Nephron (organoid): ENCODE results near the gene CEMIP2.
"Not testable (repeated sequence)": the region's sequence is repeated elsewhere in the genome, so short reads cannot be mapped to it uniquely, and the experiment has no call there.

Source experiments
- H3K27ac Mint-ChIP-seq, 3 experiments: 2 replicates each; pipeline ENCODE4 v1.8.0; 2020; ENCODE audit warnings: mixed read lengths in 3 of 3, mild to moderate bottlenecking in 2 of 3, moderate library complexity in 1 of 3
- H3K27me3 Mint-ChIP-seq: 2 replicates; pipeline ENCODE4 v1.8.0; 2021; ENCODE audit warnings: low read depth, mild to moderate bottlenecking, moderate library complexity, mixed read lengths
- H3K36me3 Mint-ChIP-seq: 2 replicates; pipeline ENCODE4 v1.8.0; 2020; ENCODE audit warnings: low read depth, mixed read lengths
- H3K4me1 Mint-ChIP-seq: 2 replicates; pipeline ENCODE4 v1.8.0; 2020; ENCODE audit warnings: mixed read lengths
- H3K4me3 Mint-ChIP-seq, 3 experiments: 2 replicates each; pipeline ENCODE4 v1.8.0; 2020; ENCODE audit warnings: mild to moderate bottlenecking in 3 of 3, mixed read lengths in 3 of 3, moderate library complexity in 2 of 3
- H3K9me3 Mint-ChIP-seq: 2 replicates; pipeline ENCODE4 v1.8.0; 2020; ENCODE audit warnings: mixed read lengths
- CTCF ChIP-seq, 3 experiments: fragments of 200-600 bp; sonication (generic); IDR thresholded peaks; one replicate each; pipeline ENCODE4 v1.5.0; 2021; ENCODE audit warnings: antibody characterized with exemption in 3 of 3; ENCODE audit not compliant: unreplicated experiment in 3 of 3

CEMIP2 gene

GRCh38 chr9:71704796-71705195 is 63.5 kb downstream of the CEMIP2 start:
- H3K9me3 Mint-ChIP-seq = no peaks in the 10 kb centered on the region
- peaks cover 52% of the 10 kb centered on the region for H3K36me3 Mint-ChIP-seq
- H3K4me1 Mint-ChIP-seq = peaks cover 24% of the 10 kb centered on the region
- peak overlapping the region in 2 of 3 experiments; percentile 72 to 80 for H3K27ac Mint-ChIP-seq
- no peak overlapping the region for H3K4me3 Mint-ChIP-seq
- H3K27me3 Mint-ChIP-seq = no peaks in the 10 kb centered on the region
- TF ChIP-seq CTCF (IDR thresholded peaks at IDR 0.05; ENCODE audit: unreplicated experiment in 3 of 3) = no peak

GRCh38 chr9:71703172-71703872 is 65.0 kb downstream of the CEMIP2 start:
- Mint-ChIP-seq H3K27ac (peak overlapping the region in 1 of 3 experiments; percentile 80), H3K27me3 (no peaks in the 10 kb centered on the region), H3K36me3 (peaks cover 54% of the 10 kb centered on the region), H3K4me1 (peaks cover 23% of the 10 kb centered on the region), H3K9me3 (no peaks in the 10 kb centered on the region), H3K4me3 (no peak overlapping the region)
- no peak for TF ChIP-seq CTCF (IDR thresholded peaks at IDR 0.05; ENCODE audit: unreplicated experiment in 3 of 3)

- no peaks in the 10 kb centered on the region for H3K9me3 Mint-ChIP-seq
- no peak for TF ChIP-seq CTCF (IDR thresholded peaks at IDR 0.05; ENCODE audit: unreplicated experiment in 3 of 3)
- no peaks in the 10 kb centered on the region for H3K27me3 Mint-ChIP-seq
- no peak overlapping the region for H3K27ac Mint-ChIP-seq
- no peak overlapping the region for H3K4me3 Mint-ChIP-seq
- H3K36me3 Mint-ChIP-seq = peaks cover 63% of the 10 kb centered on the region
- no peaks in the 10 kb centered on the region for H3K4me1 Mint-ChIP-seq
Measured at GRCh38 chr9:71697882-71698281, 70.4 kb downstream of the CEMIP2 start.

- no peak overlapping the region for H3K27ac Mint-ChIP-seq
- no peaks in the 10 kb centered on the region for H3K9me3 Mint-ChIP-seq
- H3K4me3 Mint-ChIP-seq = no peak overlapping the region
- peaks cover 55% of the 10 kb centered on the region for H3K36me3 Mint-ChIP-seq
- no peaks in the 10 kb centered on the region for H3K27me3 Mint-ChIP-seq
- peaks cover 6% of the 10 kb centered on the region for H3K4me1 Mint-ChIP-seq
- no peak for TF ChIP-seq CTCF (IDR thresholded peaks at IDR 0.05; ENCODE audit: unreplicated experiment in 3 of 3)
Measured at GRCh38 chr9:71694332-71694731, 74.0 kb downstream of the CEMIP2 start.

- no peak overlapping the region for H3K27ac Mint-ChIP-seq
- H3K4me1 Mint-ChIP-seq = peaks cover 6% of the 10 kb centered on the region
- H3K27me3 Mint-ChIP-seq = no peaks in the 10 kb centered on the region
- TF ChIP-seq CTCF (IDR thresholded peaks at IDR 0.05; ENCODE audit: unreplicated experiment in 3 of 3) = no peak
- no peak overlapping the region for H3K4me3 Mint-ChIP-seq
- H3K9me3 Mint-ChIP-seq = no peaks in the 10 kb centered on the region
- peaks cover 56% of the 10 kb centered on the region for H3K36me3 Mint-ChIP-seq
Measured at GRCh38 chr9:71693607-71694006, 74.7 kb downstream of the CEMIP2 start.

GRCh38 chr9:71692337-71692736 is 76.0 kb downstream of the CEMIP2 start:
- no peak for TF ChIP-seq CTCF (IDR thresholded peaks at IDR 0.05; ENCODE audit: unreplicated experiment in 3 of 3)
- H3K27ac Mint-ChIP-seq = peak overlapping the region in 2 of 3 experiments; percentile 6 to 37

GRCh38 chr9:71691576-71691975 is 76.7 kb downstream of the CEMIP2 start:
- peaks cover 46% of the 10 kb centered on the region for H3K36me3 Mint-ChIP-seq
- H3K4me1 Mint-ChIP-seq, H3K27me3 Mint-ChIP-seq, H3K4me3 Mint-ChIP-seq, H3K27ac Mint-ChIP-seq, H3K9me3 Mint-ChIP-seq: not testable (repeated sequence)

More at GRCh38 chr9:71692337-71692736, 76.0 kb downstream of the CEMIP2 start:
- no peaks in the 10 kb centered on the region for H3K27me3 Mint-ChIP-seq
- no peak overlapping the region for H3K4me3 Mint-ChIP-seq
- no peaks in the 10 kb centered on the region for H3K9me3 Mint-ChIP-seq
- peaks cover 6% of the 10 kb centered on the region for H3K4me1 Mint-ChIP-seq
- H3K36me3 Mint-ChIP-seq = peaks cover 46% of the 10 kb centered on the region
